H9 (cell line): ENCODE measurements around the gene ZBTB16. TPM values are rescaled to one million over a fixed set of nuclear protein-coding genes. Genes with fewer than 3 reads are reported as not detected.

Experiments
- DNase-seq: peaks from one replicate; pipeline ENCODE4 v3.0.0-alpha.2; 2017
- H2AFZ ChIP-seq: one replicate; pipeline ENCODE4 v1.6.1; 2013; ENCODE audit warnings: mild to moderate bottlenecking, low read length, control low read depth, moderate library complexity
- H2AK5ac ChIP-seq: 2 replicates; pipeline ENCODE4 v1.6.1; 2013; ENCODE audit warnings: low read length, control low read depth, mixed read lengths; ENCODE audit not compliant: insufficient read length
- H2BK120ac ChIP-seq: one replicate; pipeline ENCODE4 v1.6.1; 2013; ENCODE audit warnings: low read depth, mild to moderate bottlenecking, low read length, control low read depth, inconsistent platforms; ENCODE audit not compliant: poor library complexity, severe bottlenecking
- H2BK12ac ChIP-seq: 2 replicates; pipeline ENCODE4 v1.6.1; 2013; ENCODE audit warnings: low read length, control low read depth, mixed read lengths, low read depth; ENCODE audit not compliant: insufficient read length
- H2BK15ac ChIP-seq: 2 replicates; pipeline ENCODE4 v1.6.1; 2013; ENCODE audit warnings: low read depth, low read length, control low read depth
- H2BK20ac ChIP-seq: one replicate; pipeline ENCODE4 v1.6.1; 2013; ENCODE audit warnings: low read depth, mild to moderate bottlenecking, low read length, control low read depth, inconsistent platforms; ENCODE audit not compliant: poor library complexity, severe bottlenecking
- H2BK5ac ChIP-seq: 2 replicates; pipeline ENCODE4 v1.6.1; 2013; ENCODE audit warnings: low read length, control low read depth, mixed read lengths; ENCODE audit not compliant: insufficient read length
- H3K14ac ChIP-seq: 2 replicates; pipeline ENCODE4 v1.6.1; 2013; ENCODE audit warnings: low read length, control low read depth; ENCODE audit not compliant: insufficient read depth
- H3K18ac ChIP-seq: 2 replicates; pipeline ENCODE4 v1.6.1; 2013; ENCODE audit warnings: low read depth, mild to moderate bottlenecking, mixed read lengths, low read length, control low read depth; ENCODE audit not compliant: insufficient read length
- H3K23ac ChIP-seq: 2 replicates; pipeline ENCODE4 v1.6.1; 2013; ENCODE audit warnings: low read length, control low read depth, mixed read lengths, low read depth; ENCODE audit not compliant: insufficient read length
- H3K23me2 ChIP-seq: 2 replicates; pipeline ENCODE4 v1.6.1; 2013; ENCODE audit warnings: low read depth, mild to moderate bottlenecking, mixed read lengths, low read length, control low read depth; ENCODE audit not compliant: insufficient read length, poor library complexity, severe bottlenecking
- H3K27ac ChIP-seq: 2 replicates; pipeline ENCODE4 v1.5.1; 2013; ENCODE audit warnings: low read length, control low read depth, mixed read lengths, low read depth; ENCODE audit not compliant: insufficient read length
- H3K27me3 ChIP-seq: 2 replicates; pipeline ENCODE4 v1.6.1; 2013; ENCODE audit warnings: low read length, control low read depth, inconsistent platforms; ENCODE audit not compliant: insufficient read depth
- H3K4ac ChIP-seq: 2 replicates; pipeline ENCODE4 v1.6.1; 2013; ENCODE audit warnings: low read depth, mild to moderate bottlenecking, control low read depth, inconsistent platforms, low read length, moderate library complexity
- H3K4me1 ChIP-seq: 2 replicates; pipeline ENCODE4 v1.6.1; 2013; ENCODE audit warnings: low read length, control low read depth, inconsistent platforms; ENCODE audit not compliant: insufficient read depth
- H3K4me2 ChIP-seq: 2 replicates; pipeline ENCODE4 v1.6.1; 2013; ENCODE audit warnings: low read length, control low read depth, mixed read lengths; ENCODE audit not compliant: insufficient read length, insufficient read depth
- H3K56ac ChIP-seq: 2 replicates; pipeline ENCODE4 v1.6.1; 2013; ENCODE audit warnings: low read depth, mild to moderate bottlenecking, mixed read lengths, low read length, control low read depth; ENCODE audit not compliant: insufficient read length
- H3K79me1 ChIP-seq: 2 replicates; pipeline ENCODE4 v1.6.1; 2013; ENCODE audit warnings: low read depth, mild to moderate bottlenecking, moderate library complexity, low read length, control low read depth, inconsistent platforms; ENCODE audit not compliant: insufficient read depth, poor library complexity, severe bottlenecking
- H3K79me2 ChIP-seq: 2 replicates; pipeline ENCODE4 v1.6.1; 2013; ENCODE audit warnings: low read length, control low read depth, inconsistent platforms; ENCODE audit not compliant: insufficient read depth
- H3K9ac ChIP-seq: 2 replicates; pipeline ENCODE4 v1.6.1; 2013; ENCODE audit warnings: low read length, control low read depth, mixed read lengths; ENCODE audit not compliant: insufficient read length; ENCODE audit errors: extremely low read depth
- H3K9me3 ChIP-seq: one replicate; pipeline ENCODE4 v1.6.1; 2013; ENCODE audit warnings: low read depth, low read length, inconsistent platforms; ENCODE audit not compliant: control insufficient read depth
- H3T11ph ChIP-seq: one replicate; pipeline ENCODE4 v1.6.1; 2013; ENCODE audit warnings: mild to moderate bottlenecking, low read length, control low read depth, inconsistent platforms
- H4K20me1 ChIP-seq: one replicate; pipeline ENCODE4 v1.6.1; 2013; ENCODE audit not compliant: control insufficient read depth, insufficient read length, insufficient read depth
- H4K5ac ChIP-seq: 2 replicates; pipeline ENCODE4 v1.6.1; 2013; ENCODE audit warnings: low read depth, mild to moderate bottlenecking, mixed read lengths, low read length, control low read depth; ENCODE audit not compliant: insufficient read length
- H4K8ac ChIP-seq: replicated peaks from 2 replicates; pipeline ENCODE4 v1.6.1; 2013; ENCODE audit warnings: low read length, control low read depth, mixed read lengths, low read depth; ENCODE audit not compliant: insufficient read length
- H4K91ac ChIP-seq: 2 replicates; pipeline ENCODE4 v1.6.1; 2013; ENCODE audit warnings: low read depth, mild to moderate bottlenecking, moderate library complexity, mixed read lengths, low read length, control low read depth; ENCODE audit not compliant: insufficient read length
- H3K27ac Mint-ChIP-seq, 3 experiments: 2 replicates in 2 of 3; 3 replicates in 1 of 3; pipeline ENCODE4 v1.8.0; 2020 to 2021; ENCODE audit warnings: mixed read lengths in 3 of 3, mild to moderate bottlenecking in 1 of 3, moderate library complexity in 1 of 3
- H3K27me3 Mint-ChIP-seq: 2 replicates; pipeline ENCODE4 v1.8.0; 2021; ENCODE audit warnings: low read depth, mild to moderate bottlenecking, moderate library complexity, mixed read lengths
- H3K36me3 Mint-ChIP-seq, 3 experiments: 2 replicates in 2 of 3; 3 replicates in 1 of 3; pipeline ENCODE4 v1.8.0; 2020 to 2021; ENCODE audit warnings: low read depth in 3 of 3, mixed read lengths in 3 of 3; ENCODE audit not compliant: insufficient read depth in 1 of 3
- H3K4me1 Mint-ChIP-seq, 2 experiments: 2 replicates each; pipeline ENCODE4 v1.8.0; 2020; ENCODE audit warnings: mixed read lengths in 2 of 2
- H3K4me3 Mint-ChIP-seq, 2 experiments: 2 replicates in 1 of 2; 3 replicates in 1 of 2; pipeline ENCODE4 v1.8.0; 2020 to 2021; ENCODE audit warnings: mild to moderate bottlenecking in 2 of 2, mixed read lengths in 2 of 2, moderate library complexity in 1 of 2
- H3K9me3 Mint-ChIP-seq, 2 experiments: 2 replicates in 1 of 2; 3 replicates in 1 of 2; pipeline ENCODE4 v1.8.0; 2020; ENCODE audit warnings: mild to moderate bottlenecking in 2 of 2, mixed read lengths in 2 of 2, moderate library complexity in 1 of 2
- CTCF ChIP-seq: fragments of 200-600 bp; sonication (generic); conservative IDR thresholded peaks from 3 replicates; pipeline ENCODE4 v1.8.0; 2021; ENCODE audit warnings: antibody characterized with exemption, mild to moderate bottlenecking
- WGBS: extraction: QIAGEN DNeasy Blood & Tissue Kit; methylation state at CpG from one replicate; pipeline ENCODE4 v1.1.7; 2013; ENCODE audit warnings: missing lambda C conversion rate, low lambda C conversion rate, mixed read lengths; ENCODE audit not compliant: insufficient read length; ENCODE audit errors: extremely low coverage; 5-methylcytosine and 5-hydroxymethylcytosine counted together
- total RNA-seq: library from RNA; stranded (reverse); gene quantifications from 2 replicates; pipeline ENCODE4 v1.2.1, GENCODE V29; 2021

Gene ZBTB16
- total RNA-seq, 1 experiment from 2014 or later: not detected

- peaks cover 7 to 22% of the 10 kb centered on the region in 2 experiments for H3K4me1 Mint-ChIP-seq
Measured at GRCh38 chr11:114259551-114259983, 200.1 kb downstream of the ZBTB16 start.

More at GRCh38 chr11:114259551-114259983, 200.1 kb downstream of the ZBTB16 start:
- no peak overlapping the region for H2BK15ac ChIP-seq
- H3K18ac ChIP-seq: no peak overlapping the region
- H3K9me3 ChIP-seq: no peaks in the 10 kb centered on the region
- H3K23me2 ChIP-seq: no peaks in the 10 kb centered on the region
- Mint-ChIP-seq H3K27me3 (peaks cover 4% of the 10 kb centered on the region), H3K4me3 (peak overlapping the region in 1 of 2 experiments; percentile 44; a peak in 1 of 5 replicates), H3K36me3 (no peaks in the 10 kb centered on the region), H3K9me3 (no peaks in the 10 kb centered on the region), H3K27ac (no peak overlapping the region)
- H4K5ac ChIP-seq: no peak overlapping the region
- no peak overlapping the region for H3K23ac ChIP-seq
- no peak overlapping the region for H3K14ac ChIP-seq
- no peak overlapping the region for H4K8ac ChIP-seq
- H4K91ac ChIP-seq: no peak overlapping the region
- no peak overlapping the region for H3K4me2 ChIP-seq
- no peaks in the 10 kb centered on the region for H3K27me3 ChIP-seq
- no peaks in the 10 kb centered on the region for H3K79me1 ChIP-seq
- H2AFZ ChIP-seq: no peak overlapping the region
- no peak for DNase-seq
- H3T11ph ChIP-seq: no peak overlapping the region
- H3K4ac ChIP-seq: no peak overlapping the region
- no peak overlapping the region for H3K9ac ChIP-seq
- no peak for TF ChIP-seq CTCF
- no peak overlapping the region for H2BK120ac ChIP-seq
- no CpG with 5 or more reads among the region's 12 CpGs for WGBS
- H3K4me1 ChIP-seq: no peaks in the 10 kb centered on the region; the same call in 1 of the 2 replicates
- H2BK12ac ChIP-seq: no peak overlapping the region
- no peaks in the 10 kb centered on the region for H3K79me2 ChIP-seq
- H3K56ac ChIP-seq: no peak overlapping the region
- H2AK5ac ChIP-seq: no peak overlapping the region
- H3K27ac ChIP-seq: no peak overlapping the region
- no peak overlapping the region for H2BK20ac ChIP-seq
- H4K20me1 ChIP-seq: no peaks in the 10 kb centered on the region
- no peak overlapping the region for H2BK5ac ChIP-seq
